NB4 (cell line): Measurements from ENCODE around the gene OR2C3.

Experiments
- CTCF ChIP-seq: IDR thresholded peaks from one replicate; pipeline ENCODE4 v1.5.1; 2012; ENCODE audit warnings: low read depth, low read length
- MAX ChIP-seq: IDR thresholded peaks from 2 replicates; pipeline ENCODE4 v1.6.1; 2011; ENCODE audit warnings: low read depth, low read length
- POLR2A ChIP-seq: IDR thresholded peaks from 2 replicates; pipeline ENCODE4 v1.6.1; 2011; ENCODE audit warnings: mild to moderate bottlenecking; ENCODE audit not compliant: insufficient read length; ENCODE audit errors: extremely low read depth

GRCh38 chr1:247517795-247518612 lies 18.2 kb downstream of the OR2C3 start:
- TF ChIP-seq CTCF (no peak), POLR2A (no peak), MAX (no peak)
